IMR-90 (cell line): ENCODE measurements around the gene SRSF3. TPM values are rescaled to one million over a fixed set of nuclear protein-coding genes. Genes with fewer than 3 reads are reported as not detected.

Experiments
- ATAC-seq: fragments of 200-7000 bp; cut with Tn5 transposase; 2 replicates; pipeline ENCODE4 v1.9.1; 2020; ENCODE audit warnings: low read depth, mild to moderate bottlenecking, moderate library complexity
- Bru-seq: library from RNA; stranded (reverse); fragments of 400-500 nt; gene quantifications from one replicate; lab custom pipeline; 2021; lab: Mats Ljungman, UMichigan
- BruChase-seq, 2 experiments: library from RNA; stranded (reverse); fragments of 400-500 nt; gene quantifications; one replicate each; lab custom pipeline; 2021; lab: Mats Ljungman, UMichigan
- BruUV-seq: library from RNA; stranded (reverse); fragments of 400-500 nt; replicated peaks from 2 replicates; lab custom pipeline; 2021; lab: Mats Ljungman, UMichigan
- CTCF ChIA-PET: fragments of 300-600 bp; formaldehyde crosslinking; extraction: SDS; loops from one replicate; lab custom pipeline; 2021; ENCODE audit warnings: antibody characterized with exemption; lab: Yijun Ruan, JAX
- POLR2A ChIA-PET: fragments of 300-600 bp; sonication (Branson Sonifier 250); formaldehyde crosslinking; loops from one replicate; lab custom pipeline; 2022; ENCODE audit warnings: antibody characterized with exemption; ENCODE audit not compliant: unreplicated experiment; lab: Charles Lee
- DNase-seq: peaks from one replicate; pipeline ENCODE4 v3.0.0; 2013
- H2AFZ ChIP-seq: replicated peaks from 2 replicates; pipeline ENCODE3; 2013; ENCODE audit warnings: low read length, mild to moderate bottlenecking; ENCODE audit not compliant: poor library complexity
- H2AK5ac ChIP-seq: 2 replicates; pipeline ENCODE4 v1.6.1; 2013; ENCODE audit warnings: low read depth, low read length, inconsistent platforms
- H2AK9ac ChIP-seq: replicated peaks from 2 replicates; pipeline ENCODE3; 2013; ENCODE audit warnings: mild to moderate bottlenecking, low read depth, low read length, moderate library complexity; ENCODE audit not compliant: poor library complexity
- H2BK120ac ChIP-seq: 2 replicates; pipeline ENCODE4 v1.6.1; 2013; ENCODE audit warnings: low read depth, low read length, inconsistent platforms
- H2BK15ac ChIP-seq: 3 replicates; pipeline ENCODE4 v1.6.1; 2013; ENCODE audit warnings: low read depth, low read length, inconsistent platforms
- H2BK20ac ChIP-seq: 2 replicates; pipeline ENCODE4 v1.6.1; 2013; ENCODE audit warnings: low read depth, mild to moderate bottlenecking, inconsistent platforms, low read length, moderate library complexity
- H2BK5ac ChIP-seq: 2 replicates; pipeline ENCODE4 v1.6.1; 2013; ENCODE audit warnings: mild to moderate bottlenecking, low read depth, low read length, inconsistent platforms; ENCODE audit not compliant: poor library complexity, severe bottlenecking
- H3K14ac ChIP-seq: replicated peaks from 2 replicates; pipeline ENCODE4 v1.6.1; 2013; ENCODE audit warnings: low read depth, low read length, inconsistent platforms
- H3K18ac ChIP-seq: 2 replicates; pipeline ENCODE4 v1.6.1; 2013; ENCODE audit warnings: low read depth, low read length, control low read depth
- H3K23ac ChIP-seq: 2 replicates; pipeline ENCODE4 v1.6.1; 2013; ENCODE audit warnings: low read depth, low read length, inconsistent platforms
- H3K27ac ChIP-seq: 2 replicates; pipeline ENCODE4 v1.5.1; 2013; ENCODE audit warnings: mild to moderate bottlenecking, control low read depth, low read length; ENCODE audit not compliant: insufficient read depth
- H3K27me3 ChIP-seq: 2 replicates; pipeline ENCODE4 v1.6.1; 2013; ENCODE audit warnings: low read length; ENCODE audit not compliant: control insufficient read depth, insufficient read depth
- H3K36me3 ChIP-seq: 2 replicates; pipeline ENCODE4 v1.6.1; 2013; ENCODE audit warnings: low read length, mixed read lengths; ENCODE audit not compliant: control insufficient read depth, insufficient read depth
- H3K4ac ChIP-seq: 2 replicates; pipeline ENCODE4 v1.6.1; 2013; ENCODE audit warnings: low read depth, low read length, inconsistent platforms
- H3K4me1 ChIP-seq: 2 replicates; pipeline ENCODE4 v1.6.1; 2013; ENCODE audit warnings: low read length, mixed read lengths; ENCODE audit not compliant: control insufficient read depth, insufficient read depth
- H3K4me2 ChIP-seq: 2 replicates; pipeline ENCODE4 v1.6.1; 2013; ENCODE audit warnings: low read depth, mild to moderate bottlenecking, control low read depth, low read length, moderate library complexity
- H3K4me3 ChIP-seq: 2 replicates; pipeline ENCODE4 v1.5.1; 2013; ENCODE audit warnings: low read depth, mild to moderate bottlenecking, control low read depth, low read length, moderate library complexity; ENCODE audit not compliant: insufficient read depth
- H3K56ac ChIP-seq: 2 replicates; pipeline ENCODE4 v1.6.1; 2013; ENCODE audit warnings: low read length, inconsistent platforms; ENCODE audit not compliant: insufficient read depth; ENCODE audit errors: extremely low read depth
- H3K79me1 ChIP-seq, 2 experiments: 2 replicates each; pipeline ENCODE4 v1.6.1; 2013; ENCODE audit warnings: low read length in 2 of 2, inconsistent platforms in 1 of 2, low read depth in 1 of 2
- H3K9ac ChIP-seq: 2 replicates; pipeline ENCODE4 v1.6.1; 2013; ENCODE audit warnings: low read depth, low read length, control low read depth
- H3K9me1 ChIP-seq: 2 replicates; pipeline ENCODE4 v1.6.1; 2013; ENCODE audit warnings: low read length, inconsistent platforms; ENCODE audit not compliant: insufficient read depth
- H3K9me3 ChIP-seq: 2 replicates; pipeline ENCODE4 v1.6.1; 2013; ENCODE audit warnings: low read length; ENCODE audit not compliant: control insufficient read depth, insufficient read depth
- H4K20me1 ChIP-seq: 2 replicates; pipeline ENCODE4 v1.6.1; 2013; ENCODE audit warnings: low read length, inconsistent platforms; ENCODE audit not compliant: insufficient read depth
- H4K5ac ChIP-seq: 2 replicates; pipeline ENCODE4 v1.6.1; 2013; ENCODE audit warnings: mild to moderate bottlenecking, low read depth, low read length, control low read depth
- H4K8ac ChIP-seq, 2 experiments: 2 replicates each; pipeline ENCODE4 v1.6.1; 2013; ENCODE audit warnings: low read depth in 2 of 2, low read length in 2 of 2, control low read depth in 1 of 2, inconsistent platforms in 1 of 2
- H4K91ac ChIP-seq: 2 replicates; pipeline ENCODE4 v1.6.1; 2013; ENCODE audit warnings: low read depth, low read length, inconsistent platforms; ENCODE audit not compliant: insufficient read depth
- BHLHE40 ChIP-seq: fragments of 150-350 bp; IDR thresholded peaks from 2 replicates; pipeline ENCODE4 v1.6.1; 2016; ENCODE audit warnings: mild to moderate bottlenecking, low read depth, low read length
- CEBPB ChIP-seq: IDR thresholded peaks from 2 replicates; pipeline ENCODE4 v1.6.1; 2012; ENCODE audit warnings: low read depth, low read length, improper control_type of control experiment
- CHD1 ChIP-seq: IDR thresholded peaks from 2 replicates; pipeline ENCODE4 v1.6.1; 2012; ENCODE audit warnings: low read depth, low read length, improper control_type of control experiment
- MAFK ChIP-seq: IDR thresholded peaks from 2 replicates; pipeline ENCODE4 v1.6.1; 2012; ENCODE audit warnings: low read depth, low read length, improper control_type of control experiment
- MAZ ChIP-seq: IDR thresholded peaks from 2 replicates; pipeline ENCODE4 v1.6.1; 2012; ENCODE audit warnings: low read depth, mild to moderate bottlenecking, low read length, improper control_type of control experiment, moderate library complexity, borderline replicate concordance
- MXI1 ChIP-seq: IDR thresholded peaks from 2 replicates; pipeline ENCODE4 v1.6.1; 2012; ENCODE audit warnings: low read depth, mild to moderate bottlenecking, low read length, moderate library complexity, borderline replicate concordance
- POLR2A ChIP-seq: IDR thresholded peaks from 2 replicates; pipeline ENCODE4 v1.6.1; 2012; ENCODE audit warnings: mild to moderate bottlenecking, low read depth, low read length
- RAD21 ChIP-seq: IDR thresholded peaks from 2 replicates; pipeline ENCODE4 v1.6.1; 2012; ENCODE audit warnings: low read length, improper control_type of control experiment
- RCOR1 ChIP-seq: IDR thresholded peaks from 2 replicates; pipeline ENCODE4 v1.6.1; 2012; ENCODE audit warnings: mild to moderate bottlenecking, low read length, improper control_type of control experiment; ENCODE audit not compliant: insufficient replicate concordance
- RFX5 ChIP-seq: IDR thresholded peaks from 2 replicates; pipeline ENCODE4 v1.8.0; 2012; ENCODE audit warnings: low read depth, mild to moderate bottlenecking, low read length, moderate library complexity
- SMC3 ChIP-seq: fragments of 150-350 bp; IDR thresholded peaks from 2 replicates; pipeline ENCODE4 v1.6.1; 2016; ENCODE audit warnings: low read depth, mild to moderate bottlenecking, antibody characterized with exemption, low read length, moderate library complexity
- WGBS, 2 experiments: methylation state at CpG; one replicate each; pipeline versions ENCODE4 v1.1.5 to v1.1.7; 2013; ENCODE audit warnings: missing lambda C conversion rate in 2 of 2; ENCODE audit not compliant: insufficient read length in 1 of 2; ENCODE audit errors: extremely low coverage in 2 of 2; 5-methylcytosine and 5-hydroxymethylcytosine counted together
- dilution Hi-C: fragments of 300-500 bp; cut with HindIII; formaldehyde crosslinking; loops from one replicate; pipeline ENCODE4 v1.14.3; 2018; ENCODE audit warnings: low sequenced_read_pairs; ENCODE audit not compliant: unreplicated experiment
- in situ Hi-C: fragments of 300-500 bp; cut with MboI; formaldehyde crosslinking; loops from 3 replicates; pipeline ENCODE4 v1.14.3; 2019; ENCODE audit warnings: low sequenced_read_pairs, inconsistent platforms, mixed read lengths
- intact Hi-C: fragments of 100-400 bp; cut with micrococcal nuclease; formaldehyde crosslinking; loops from 2 replicates; pipeline ENCODE4 v1.10.0; 2022
- long read RNA-seq: library from polyadenylated mRNA; unstranded; transcript quantifications from one replicate; pipeline ENCODE4 v2.0.0, GENCODE V29; 2021; ENCODE audit not compliant: unreplicated experiment
- polyA plus RNA-seq, 3 experiments: library from polyadenylated mRNA; depleted of rRNA; stranded (reverse); fragments of >200 nt; gene quantifications; 2 replicates each; pipeline ENCODE4 v1.2.3, GENCODE V29; 2012; ENCODE audit warnings: low replicate concordance in 1 of 3
- total RNA-seq: library from RNA; depleted of rRNA; stranded (reverse); fragments of >200 nt; gene quantifications from 2 replicates; pipeline ENCODE4 v1.2.3, GENCODE V29; 2012; rRNA removed
- TF ChIP-seq, protein P1 (sequence below): conservative IDR thresholded peaks from 2 replicates; pipeline ENCODE4 v1.5.1; 2012; ENCODE audit warnings: mild to moderate bottlenecking, low read depth, low read length, improper control_type of control experiment

Gene SRSF3
- total RNA-seq (237 and 256 TPM in 2 replicates), polyA plus RNA-seq (2012; rRNA removed) (297 and 394 TPM in 2 replicates), Bru-seq, nascent RNA (percentile 99 among the genes with signal in this experiment), BruChase-seq, experiment 1, labeled RNA remaining after a 6-hour chase (percentile 98 among the genes with signal in this experiment), BruChase-seq, experiment 2, labeled RNA remaining after a 2-hour chase (percentile 98 among the genes with signal in this experiment)
- polyA plus RNA-seq (2012; cell fraction: cytosol; rRNA removed): 52.5 and 172 TPM in 2 replicates
- polyA plus RNA-seq (2012; cell fraction: nucleus; rRNA removed; ENCODE audit: low replicate concordance): 113 and 275 TPM in 2 replicates
- long read RNA-seq, full-length matches to known transcripts: 221 of 231 reads
- long read RNA-seq, partial matches to known transcripts: 5 of 231 reads
- long read RNA-seq, other reads (novel, unspliced or antisense): 5 of 231 reads

DNA sequence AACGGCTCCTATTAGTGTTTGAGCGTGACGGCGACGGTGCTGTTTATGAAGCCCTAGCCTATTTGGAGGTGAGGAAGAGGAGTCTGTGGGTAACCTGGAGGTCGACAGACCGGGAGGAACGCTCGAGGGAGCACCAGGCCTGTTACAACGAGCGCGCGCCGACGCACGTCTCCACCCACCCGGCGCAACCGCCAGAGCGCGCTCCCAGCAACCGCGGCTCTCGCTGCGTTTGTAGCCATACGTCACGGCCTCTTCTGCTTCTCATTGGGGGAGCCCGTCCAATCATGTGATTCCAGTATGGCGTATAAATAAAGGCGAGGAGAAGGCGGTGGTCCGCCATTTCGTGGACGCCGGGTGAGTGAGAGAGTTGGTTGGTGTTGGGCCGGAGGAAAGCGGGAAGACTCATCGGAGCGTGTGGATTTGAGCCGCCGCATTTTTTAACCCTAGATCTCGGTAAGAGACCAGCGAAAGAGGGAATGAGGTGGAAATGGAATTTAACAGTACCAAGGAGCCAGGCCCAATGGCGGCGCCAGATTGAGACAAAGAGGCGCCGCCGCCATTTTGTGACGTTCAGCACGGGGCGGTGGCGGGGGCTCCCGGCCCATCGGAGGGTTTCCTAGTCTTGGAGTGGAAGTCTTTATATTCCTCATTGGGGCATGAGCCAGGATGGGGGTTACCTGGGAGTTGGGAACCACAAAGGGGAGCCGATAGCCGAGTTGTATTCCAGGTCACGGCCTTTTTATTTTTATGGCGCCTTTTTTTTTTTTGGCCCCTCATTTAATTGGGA is at the start of gene SRSF3:
Gene SRSF3 (plus strand): TSS at position 334 of the 787 bp plus-strand sequence. CDS start 2,401 bp downstream, outside the sequence.
- peaks cover 24% of the 10 kb centered on the region for H3K36me3 ChIP-seq
- TF ChIP-seq CHD1: peak; percentile 98
- TF ChIP-seq MAFK: no peak
- TF ChIP-seq RFX5: peak; percentile 80
- TF ChIP-seq MAZ: peak; percentile 58; the same call in 1 of the 2 replicates
- 0 out of 2 replicates have a peak, but pooled peaks have one; percentile 25 for TF ChIP-seq RAD21
- peak; percentile 8; the same call in 1 of the 2 replicates for TF ChIP-seq CEBPB
- TF ChIP-seq MXI1: peak; percentile 51; the same call in 1 of the 2 replicates
- no peak for TF ChIP-seq RCOR1
- TF ChIP-seq POLR2A: peak; percentile 100
- TF ChIP-seq BHLHE40: peak; percentile 47; the same call in 1 of the 2 replicates
- TF ChIP-seq, protein P1, sequence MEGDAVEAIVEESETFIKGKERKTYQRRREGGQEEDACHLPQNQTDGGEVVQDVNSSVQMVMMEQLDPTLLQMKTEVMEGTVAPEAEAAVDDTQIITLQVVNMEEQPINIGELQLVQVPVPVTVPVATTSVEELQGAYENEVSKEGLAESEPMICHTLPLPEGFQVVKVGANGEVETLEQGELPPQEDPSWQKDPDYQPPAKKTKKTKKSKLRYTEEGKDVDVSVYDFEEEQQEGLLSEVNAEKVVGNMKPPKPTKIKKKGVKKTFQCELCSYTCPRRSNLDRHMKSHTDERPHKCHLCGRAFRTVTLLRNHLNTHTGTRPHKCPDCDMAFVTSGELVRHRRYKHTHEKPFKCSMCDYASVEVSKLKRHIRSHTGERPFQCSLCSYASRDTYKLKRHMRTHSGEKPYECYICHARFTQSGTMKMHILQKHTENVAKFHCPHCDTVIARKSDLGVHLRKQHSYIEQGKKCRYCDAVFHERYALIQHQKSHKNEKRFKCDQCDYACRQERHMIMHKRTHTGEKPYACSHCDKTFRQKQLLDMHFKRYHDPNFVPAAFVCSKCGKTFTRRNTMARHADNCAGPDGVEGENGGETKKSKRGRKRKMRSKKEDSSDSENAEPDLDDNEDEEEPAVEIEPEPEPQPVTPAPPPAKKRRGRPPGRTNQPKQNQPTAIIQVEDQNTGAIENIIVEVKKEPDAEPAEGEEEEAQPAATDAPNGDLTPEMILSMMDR: peak; percentile 43
- no peak; the same call in 1 of the 2 replicates for TF ChIP-seq SMC3

More for the DNA sequence above, at the start of gene SRSF3:
- peak within 1 kb of the TSS; percentile 94 for H2AK5ac ChIP-seq
- peak within 1 kb of the TSS; percentile 100 for H2AK9ac ChIP-seq
- peak within 1 kb of the TSS; percentile 71 for H2BK120ac ChIP-seq
- peak within 1 kb of the TSS; percentile 45; the same call in 1 of the 2 replicates for H2BK20ac ChIP-seq
- peaks cover 50% of the 10 kb centered on the region for H4K20me1 ChIP-seq
- peak within 1 kb of the TSS; percentile 99 for H3K56ac ChIP-seq
- POLR2A ChIA-PET: interaction anchor here (0.5 to 1.0 kb wide), 7 partner anchors 14 to 548 kb away, joined by 3 to 11 read pairs (median 6); no protein-coding TSS in a partner anchor
- peak within 1 kb of the TSS; percentile 85 for H3K4me2 ChIP-seq
- H3K9me3 ChIP-seq: no peaks in the 10 kb centered on the region
- in situ Hi-C loops (loop anchor here (5.0 kb wide), 1 partner anchor 47 kb away; the partner anchor contains the start of gene STK38), intact Hi-C loops (loop anchor here (2.0 kb wide), 1 partner anchor 151 kb away; the partner anchor contains the start of genes KCTD20 and PXT1), dilution Hi-C loops (no loop called here)
- 0% methylated on average over 22 of the region's 58 CpGs; no CpG with 5 or more reads in 1 of the 2 experiments for WGBS, 2 experiments
- H3K27ac ChIP-seq: peak within 1 kb of the TSS; percentile 95
- TSS peak; percentile 69 for BruUV-seq
- H4K5ac ChIP-seq: peak within 1 kb of the TSS; percentile 89
- peak within 1 kb of the TSS; percentile 87 for H3K23ac ChIP-seq
- peak within 1 kb of the TSS; percentile 92 for H2AFZ ChIP-seq
- H4K91ac ChIP-seq: peak within 1 kb of the TSS; percentile 96
- H2BK5ac ChIP-seq: peak within 1 kb of the TSS; percentile 90
- H3K4me3 ChIP-seq: peak within 1 kb of the TSS; percentile 72
- H3K27me3 ChIP-seq: no peaks in the 10 kb centered on the region
- peak within 1 kb of the TSS; percentile 71; the same call in 2 of the 3 replicates for H2BK15ac ChIP-seq
- peaks cover 6% of the 10 kb centered on the region for H3K9me1 ChIP-seq
- H4K8ac ChIP-seq: peak within 1 kb of the TSS; percentile 82 to 95
- peaks cover 13 to 34% of the 10 kb centered on the region in 2 experiments for H3K79me1 ChIP-seq
- H3K9ac ChIP-seq: peak within 1 kb of the TSS; percentile 98
- peak within 1 kb of the TSS; percentile 94 for H3K4ac ChIP-seq
- peaks cover 5% of the 10 kb centered on the region; the same call in 1 of the 2 replicates for H3K4me1 ChIP-seq
- DNase-seq (peak; percentile 98), ATAC-seq (peak; percentile 91)
- H3K18ac ChIP-seq: peak within 1 kb of the TSS; percentile 81
- peak within 1 kb of the TSS; percentile 100 for H3K14ac ChIP-seq
- CTCF ChIA-PET: no interaction called here
